Nucleus accumbens (tissue), 56 donors: ENCODE results near the gene POLR1A.
A peak's percentile ranks its signal among the peaks of the same experiment; 100 is the strongest.

Source experiments
- DNase-seq, 56 donors: peaks; one replicate each; lab custom pipeline; 2025; lab: John Stamatoyannopoulos, UW

Gene POLR1A

DNA sequence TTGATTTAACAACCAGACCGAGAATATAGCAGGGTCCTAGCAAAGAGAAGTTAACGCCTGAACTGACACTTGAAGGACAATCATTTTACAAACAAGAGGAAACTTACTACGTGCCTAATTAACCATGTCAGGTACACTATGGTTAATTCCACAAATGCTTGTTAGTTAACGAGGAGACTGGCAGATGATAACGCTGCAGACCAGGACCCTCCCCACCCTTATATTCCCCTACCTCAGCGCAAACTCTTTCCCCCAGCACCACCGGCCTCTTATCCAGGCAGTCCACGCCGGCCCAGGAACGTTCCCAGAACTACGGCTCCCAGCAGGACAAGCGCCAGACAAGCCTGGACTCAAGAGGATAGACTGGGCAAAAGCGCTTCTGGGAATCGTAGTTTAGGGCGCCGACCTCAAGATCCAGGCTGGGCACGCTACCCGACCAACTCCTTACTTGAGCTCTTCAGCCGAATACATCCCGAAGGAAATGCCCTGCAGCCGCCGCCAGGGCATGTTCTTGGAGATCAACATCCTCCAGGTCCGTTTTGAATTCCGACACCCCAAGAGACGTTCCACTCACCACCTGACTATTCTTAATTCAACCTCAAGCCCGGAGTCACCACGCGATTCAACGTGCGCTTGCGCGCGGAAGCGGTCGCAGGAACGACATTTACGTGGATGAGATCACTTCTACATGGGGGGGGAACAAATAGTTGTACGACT, at the start of gene POLR1A:
Gene POLR1A (minus strand): TSS at position 635 of the 717 bp plus-strand sequence. CDS start 110 bp downstream, at position 525.
- peak; percentile 55 to 99 (median 94) for DNase-seq

DNA sequence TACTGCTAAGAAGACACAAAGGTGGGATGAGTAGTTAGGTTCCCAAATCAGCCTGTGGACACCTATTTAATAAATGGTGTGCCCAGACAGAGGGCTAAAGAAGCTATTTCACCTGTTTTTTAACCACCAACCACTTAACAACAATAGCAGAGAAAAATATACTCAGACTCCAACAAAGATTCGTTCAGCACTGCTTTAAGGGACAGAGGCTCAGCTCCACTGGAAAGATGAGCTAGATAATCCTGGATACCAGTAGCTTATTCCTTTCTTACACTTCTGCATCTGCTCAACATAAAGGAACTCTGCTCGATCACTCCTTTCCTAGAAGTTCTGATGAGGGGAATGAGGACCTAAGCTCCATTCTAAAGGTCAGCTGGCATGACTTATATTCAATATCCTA, 44.8 kb upstream of the POLR1A start:
- DNase-seq = no peak

DNA sequence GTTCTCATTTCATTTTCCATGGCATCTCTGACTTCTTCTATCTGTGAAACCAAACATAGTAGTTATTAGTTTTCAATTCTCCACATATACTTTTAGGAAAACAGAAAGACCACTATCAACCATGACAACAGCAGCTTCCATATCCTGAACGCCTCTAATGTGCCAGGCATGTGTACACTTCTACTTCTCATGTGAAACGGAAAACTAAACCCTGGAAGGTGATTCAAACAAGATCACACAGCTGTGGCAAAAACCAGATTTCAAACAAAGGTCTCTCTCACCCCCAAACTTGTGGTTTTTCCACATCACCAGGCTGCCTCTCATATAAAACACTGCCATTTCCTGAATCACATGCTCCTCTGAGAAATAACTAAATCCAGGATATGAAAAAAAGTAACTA, 42.1 kb upstream of the POLR1A start:
- no peak for DNase-seq

DNA sequence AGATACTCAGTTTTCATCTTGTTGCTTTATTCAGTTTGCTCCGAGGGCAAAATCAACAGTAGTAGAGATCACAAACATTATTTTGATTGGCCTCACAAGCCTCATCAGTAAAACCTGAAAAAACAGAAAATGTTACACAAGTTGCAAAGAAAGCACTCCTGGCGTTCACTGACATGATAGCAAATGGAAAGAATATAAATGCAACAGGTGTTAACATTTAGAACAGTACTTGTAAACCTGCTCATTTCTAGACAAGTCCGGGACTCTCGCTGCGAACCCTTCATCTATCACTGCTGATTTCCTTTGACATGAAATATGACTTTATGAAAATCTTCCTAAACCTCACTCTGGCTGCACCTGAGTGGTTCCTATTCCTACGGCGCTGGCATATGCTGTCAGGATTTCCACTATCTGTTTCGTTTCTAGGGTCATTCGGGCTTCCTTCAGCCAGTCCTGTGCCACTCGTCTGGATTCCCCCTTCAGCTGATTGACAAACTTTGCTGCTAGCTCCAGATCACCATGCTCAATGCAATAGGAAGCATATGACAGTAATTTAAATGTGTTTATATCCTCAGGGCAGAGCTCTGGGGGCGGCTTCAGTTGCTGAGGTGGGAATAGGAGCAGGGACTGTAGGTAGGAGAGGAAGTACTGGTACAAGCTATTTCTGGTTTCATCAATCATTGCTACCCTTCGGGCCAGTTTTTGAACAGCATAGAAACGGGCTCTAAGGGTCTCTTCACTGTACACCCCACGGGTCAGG, 38.4 kb upstream of the POLR1A start:
- DNase-seq = peak in 8 of 56 donors; percentile 2 to 35 (median 6)

DNA sequence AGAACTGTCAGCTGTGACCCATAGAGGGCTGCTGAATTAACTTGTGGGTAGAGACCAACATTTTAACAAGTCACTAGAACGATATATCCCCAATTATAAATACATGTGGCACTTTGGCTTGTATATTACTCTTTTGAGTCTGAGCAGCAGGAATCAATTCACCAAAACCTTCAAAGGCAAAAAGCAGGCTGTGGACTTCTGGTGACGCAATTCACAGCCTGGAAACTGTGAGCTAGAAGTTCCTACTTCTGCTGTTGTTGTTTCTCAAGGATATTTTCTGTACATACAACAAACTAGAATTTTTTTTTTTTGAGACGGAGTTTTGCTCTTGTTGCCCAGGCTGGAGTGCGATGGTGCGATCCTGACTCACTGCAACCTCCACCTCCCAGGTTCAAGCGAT, 37.6 kb upstream of the POLR1A start:
- no peak for DNase-seq

DNA sequence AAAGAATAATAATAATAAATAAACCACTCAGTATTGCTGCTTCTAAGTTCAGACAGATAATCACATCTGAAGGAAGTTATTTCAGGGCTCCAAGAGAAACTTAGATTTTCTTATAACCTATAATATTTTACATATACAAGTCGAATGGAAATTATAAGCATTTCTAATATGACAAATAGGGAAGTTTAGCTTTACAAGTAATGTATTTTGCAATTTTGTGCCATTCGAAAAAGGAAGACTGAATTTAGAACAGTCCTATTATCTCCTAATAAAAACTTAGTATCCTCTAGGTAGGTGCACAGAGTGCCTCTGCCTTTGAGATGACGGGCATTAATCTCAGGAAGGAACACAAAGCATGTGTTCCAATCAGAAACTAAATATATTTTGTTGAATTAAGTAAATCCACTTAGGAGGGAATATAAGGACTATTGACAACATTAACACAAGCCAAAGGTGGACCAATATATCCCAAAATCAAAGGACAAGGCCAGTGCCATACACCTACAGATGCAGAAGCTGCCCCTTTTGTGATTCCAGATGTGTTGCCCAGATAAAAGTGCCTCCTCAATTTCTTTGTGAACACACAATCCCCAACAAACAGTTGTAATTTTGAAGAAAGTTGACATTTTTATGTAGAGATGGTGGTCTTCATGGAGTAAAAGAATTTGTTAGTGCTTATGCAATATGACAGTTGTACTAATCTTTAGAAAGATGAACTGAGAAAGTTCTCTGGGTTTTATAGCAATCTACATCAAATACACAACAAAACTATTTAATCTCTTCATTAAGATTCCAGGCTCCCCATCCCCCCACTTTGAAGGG, 37.0 kb upstream of the POLR1A start:
- DNase-seq = no peak

DNA sequence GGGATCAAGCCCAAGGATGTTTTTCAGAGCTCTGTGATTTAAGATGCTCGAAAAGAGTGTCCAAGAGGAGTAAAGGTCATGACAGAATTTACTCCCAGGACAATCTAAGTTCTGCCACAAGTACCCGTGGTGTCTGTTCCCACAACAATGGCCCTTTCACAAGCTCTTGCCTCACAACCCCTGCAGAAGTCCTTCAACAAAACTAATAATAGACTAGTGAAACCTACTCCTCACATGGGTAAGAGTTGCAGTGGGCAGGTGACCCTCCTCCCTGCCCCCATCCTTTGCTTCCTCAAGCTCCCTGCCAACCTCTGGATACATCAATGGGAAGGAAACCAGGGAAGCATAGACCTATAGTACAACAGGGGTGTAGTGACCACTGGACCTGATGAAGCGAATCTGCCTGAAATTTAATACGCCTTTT, 35.3 kb upstream of the POLR1A start:
- no peak for DNase-seq

DNA sequence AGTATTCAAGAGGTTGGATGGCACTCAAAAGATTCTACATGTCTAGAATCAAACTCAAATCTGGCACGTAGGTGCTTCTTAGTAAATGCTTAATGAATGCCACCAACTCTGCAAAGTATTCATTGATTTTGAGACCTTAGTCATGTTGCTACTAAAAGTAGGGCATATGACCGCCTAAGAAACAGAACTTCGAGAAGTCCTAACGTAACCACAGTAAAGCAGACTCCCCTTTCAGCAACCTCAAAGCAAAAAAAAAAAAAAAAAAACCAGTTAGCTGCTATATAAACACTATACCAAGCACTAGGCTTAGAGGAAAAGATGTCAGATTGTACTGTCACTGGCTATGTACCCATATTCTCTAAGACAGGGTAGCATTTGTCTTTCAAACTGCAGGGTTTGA, 34.3 kb upstream of the POLR1A start:
- DNase-seq = no peak

DNA sequence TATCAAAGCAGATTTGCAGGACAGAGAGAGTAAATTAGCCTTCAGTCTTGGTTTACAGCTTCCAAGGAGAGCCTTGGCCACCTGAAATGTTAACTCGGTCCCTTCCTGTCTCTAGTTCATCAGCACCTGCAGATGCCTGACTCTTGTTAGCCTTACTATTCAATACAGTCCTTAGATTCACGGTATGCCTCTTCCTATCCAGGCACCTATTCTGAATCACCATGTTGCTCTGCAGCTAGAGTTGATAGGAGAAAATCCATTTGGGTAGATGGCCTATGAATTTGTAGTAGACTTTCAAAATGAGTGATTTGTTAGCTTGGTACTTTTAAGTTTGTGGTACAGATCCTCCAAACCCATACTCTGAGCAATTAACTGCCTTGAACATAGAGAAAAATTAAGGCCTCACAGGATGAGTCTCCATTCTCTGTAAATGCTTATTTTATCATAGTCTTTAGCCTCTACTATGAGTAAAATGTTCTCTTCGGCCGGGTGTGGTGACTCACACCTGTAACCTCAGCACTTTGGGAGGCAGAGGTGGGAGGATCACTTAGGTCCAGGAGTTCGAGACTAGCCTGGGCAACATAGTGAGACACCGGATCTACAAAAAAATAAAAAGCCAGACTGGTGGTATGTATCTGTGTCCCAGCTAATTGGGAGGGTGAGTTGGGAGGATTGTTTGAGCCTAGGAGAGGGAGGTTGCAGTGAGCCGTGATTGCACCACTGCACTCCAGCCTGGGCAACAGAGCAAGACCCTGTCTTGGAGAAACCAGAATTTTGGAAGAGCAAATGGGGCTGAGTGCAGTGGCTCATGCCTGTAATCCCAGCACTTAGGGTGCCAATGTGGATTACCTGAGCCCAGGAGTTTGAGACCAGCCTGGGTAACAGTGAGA, 33.3 kb upstream of the POLR1A start:
- no peak for DNase-seq

DNA sequence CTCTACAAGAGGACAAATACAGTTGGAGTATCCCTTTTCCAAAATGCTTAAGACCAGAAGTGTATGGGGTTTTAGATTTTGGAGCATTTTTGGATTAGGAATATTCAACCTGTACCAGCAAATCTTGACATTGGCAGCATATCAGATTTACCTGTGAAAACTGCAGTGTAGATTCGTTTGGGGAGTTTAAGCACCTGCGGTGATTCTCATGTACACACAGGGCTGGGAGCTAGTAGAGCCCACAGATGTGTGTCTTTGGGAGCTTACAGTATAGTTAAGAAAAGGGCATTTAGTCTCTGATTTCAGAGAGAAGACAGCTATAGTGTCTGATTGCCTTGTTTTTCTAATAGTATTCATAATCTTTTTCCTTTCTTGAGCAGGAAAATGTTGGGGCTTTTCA, 30.5 kb upstream of the POLR1A start:
- no peak for DNase-seq

DNA sequence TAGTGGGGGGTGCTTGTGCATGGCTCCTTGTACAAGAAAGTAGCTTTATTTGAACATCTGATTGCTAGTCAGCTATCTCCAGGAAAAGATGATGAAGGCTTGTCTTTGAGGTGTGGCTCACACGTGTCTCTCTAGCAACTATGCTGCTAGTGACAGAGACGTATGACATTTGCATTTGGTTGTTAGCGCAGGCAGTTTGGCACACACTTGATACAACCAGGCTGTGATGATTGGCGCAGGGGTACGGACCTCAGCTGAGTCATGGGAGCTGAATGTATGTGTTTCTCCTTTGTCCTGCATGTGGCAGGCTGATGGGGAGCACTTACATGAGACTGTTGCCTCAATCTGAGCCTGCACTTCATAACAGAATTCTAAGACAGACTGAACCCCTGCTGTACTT, 30.0 kb upstream of the POLR1A start:
- DNase-seq = peak in 32 of 56 donors; percentile 2 to 72 (median 14)

DNA sequence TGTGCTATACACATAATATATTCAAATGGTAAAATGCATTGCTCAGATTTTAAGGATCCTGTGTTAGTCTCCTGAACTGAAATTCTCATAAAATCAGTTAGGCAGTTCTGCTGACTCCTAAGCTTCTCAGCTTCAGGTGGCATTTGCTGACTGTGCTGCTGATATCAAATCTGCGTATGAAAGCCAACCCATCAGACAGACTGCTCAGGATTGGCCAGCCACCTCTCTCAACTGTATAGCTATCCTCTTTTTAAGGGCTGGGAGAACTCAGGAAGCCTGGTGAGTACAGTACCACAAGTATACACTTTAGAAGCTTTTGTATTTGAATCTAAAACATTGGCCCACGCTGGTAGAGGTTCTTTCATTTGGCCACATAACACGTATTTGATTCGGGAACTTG, 29.0 kb upstream of the POLR1A start:
- no peak for DNase-seq

DNA sequence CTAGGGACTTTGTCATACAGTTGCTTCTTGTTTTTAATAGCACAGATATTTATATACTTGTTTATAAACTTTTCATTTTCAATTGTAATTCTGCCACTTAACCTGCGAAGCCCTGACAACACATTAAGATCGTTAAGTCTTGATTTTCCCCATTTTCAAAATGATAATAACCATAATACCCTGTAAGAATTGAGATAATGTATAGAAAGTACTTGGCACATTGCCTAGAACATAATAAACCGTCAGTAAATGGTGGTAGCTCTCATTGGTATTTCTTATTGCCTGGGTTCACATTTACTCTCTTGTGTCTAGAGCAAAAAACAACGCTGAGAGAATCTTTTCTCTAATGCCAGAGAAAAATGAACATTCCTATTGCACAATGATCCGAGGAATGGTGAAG, 19.0 kb upstream of the POLR1A start:
- DNase-seq = no peak

DNA sequence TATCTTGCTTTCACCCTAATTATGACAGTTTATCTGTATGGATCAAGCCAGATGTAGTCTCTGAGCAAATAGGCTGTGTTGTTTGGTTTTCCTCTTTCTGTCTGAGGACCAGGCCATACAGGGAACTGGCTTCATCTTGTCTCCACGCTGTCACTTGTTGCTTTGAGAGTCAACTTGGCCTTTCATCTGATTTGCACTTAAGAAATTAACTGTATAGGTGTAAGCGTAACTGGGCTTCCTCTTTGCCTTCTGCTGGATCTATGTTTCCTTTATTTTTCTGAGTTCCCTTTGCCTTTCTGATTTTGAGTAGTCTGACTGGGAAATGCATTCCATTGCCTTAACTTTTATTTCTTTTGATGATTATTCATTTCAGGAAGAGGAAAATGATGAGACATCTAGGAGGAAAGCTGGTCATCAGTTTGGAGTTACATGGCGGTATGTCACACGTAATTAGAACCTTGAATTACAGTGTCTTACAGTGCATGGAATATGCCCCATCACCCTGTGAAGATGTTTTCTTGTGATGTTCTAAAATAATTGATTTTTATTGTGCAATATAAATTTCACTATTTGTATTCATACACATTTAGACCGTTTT, 17.7 kb upstream of the POLR1A start:
- no peak for DNase-seq

DNA sequence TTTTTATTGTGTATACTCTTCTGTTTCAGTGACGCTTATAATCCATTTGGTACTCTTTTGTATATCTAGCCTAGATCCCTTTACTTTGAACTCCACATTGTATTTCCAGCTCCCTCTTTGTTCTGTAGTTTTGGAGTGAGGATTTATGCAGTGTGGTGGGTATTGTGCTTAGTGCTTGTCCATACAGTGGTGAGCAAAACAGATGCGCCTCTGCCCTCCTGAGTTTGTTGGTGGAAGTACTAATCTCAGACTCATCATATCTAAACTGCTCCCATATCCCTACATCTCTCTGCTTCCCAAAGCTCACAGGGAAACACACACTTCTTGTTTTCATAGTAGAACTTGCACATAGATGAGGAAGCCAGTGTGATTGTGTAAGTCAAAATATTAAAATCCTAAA, 12.4 kb upstream of the POLR1A start:
- no peak for DNase-seq

DNA sequence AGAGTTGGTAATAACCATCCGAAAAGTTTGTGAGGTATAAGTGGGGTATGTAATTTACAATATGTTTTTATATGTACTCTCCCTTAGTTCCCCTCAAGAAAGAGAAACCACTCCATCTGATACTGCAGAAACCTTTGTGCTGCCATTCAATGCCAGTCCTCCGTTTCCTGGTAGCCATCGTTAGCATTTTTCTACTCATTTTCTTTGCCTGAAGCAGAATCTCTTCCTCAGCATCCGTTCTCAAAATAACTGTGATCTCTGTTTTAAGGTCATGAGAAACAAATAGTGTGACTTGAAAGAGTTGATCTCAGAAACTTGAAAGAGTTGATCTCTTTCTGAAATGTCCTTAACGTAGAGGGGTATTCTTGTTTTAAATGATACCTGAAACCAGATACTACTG, 1.3 kb upstream of the POLR1A start:
- DNase-seq = no peak

DNA sequence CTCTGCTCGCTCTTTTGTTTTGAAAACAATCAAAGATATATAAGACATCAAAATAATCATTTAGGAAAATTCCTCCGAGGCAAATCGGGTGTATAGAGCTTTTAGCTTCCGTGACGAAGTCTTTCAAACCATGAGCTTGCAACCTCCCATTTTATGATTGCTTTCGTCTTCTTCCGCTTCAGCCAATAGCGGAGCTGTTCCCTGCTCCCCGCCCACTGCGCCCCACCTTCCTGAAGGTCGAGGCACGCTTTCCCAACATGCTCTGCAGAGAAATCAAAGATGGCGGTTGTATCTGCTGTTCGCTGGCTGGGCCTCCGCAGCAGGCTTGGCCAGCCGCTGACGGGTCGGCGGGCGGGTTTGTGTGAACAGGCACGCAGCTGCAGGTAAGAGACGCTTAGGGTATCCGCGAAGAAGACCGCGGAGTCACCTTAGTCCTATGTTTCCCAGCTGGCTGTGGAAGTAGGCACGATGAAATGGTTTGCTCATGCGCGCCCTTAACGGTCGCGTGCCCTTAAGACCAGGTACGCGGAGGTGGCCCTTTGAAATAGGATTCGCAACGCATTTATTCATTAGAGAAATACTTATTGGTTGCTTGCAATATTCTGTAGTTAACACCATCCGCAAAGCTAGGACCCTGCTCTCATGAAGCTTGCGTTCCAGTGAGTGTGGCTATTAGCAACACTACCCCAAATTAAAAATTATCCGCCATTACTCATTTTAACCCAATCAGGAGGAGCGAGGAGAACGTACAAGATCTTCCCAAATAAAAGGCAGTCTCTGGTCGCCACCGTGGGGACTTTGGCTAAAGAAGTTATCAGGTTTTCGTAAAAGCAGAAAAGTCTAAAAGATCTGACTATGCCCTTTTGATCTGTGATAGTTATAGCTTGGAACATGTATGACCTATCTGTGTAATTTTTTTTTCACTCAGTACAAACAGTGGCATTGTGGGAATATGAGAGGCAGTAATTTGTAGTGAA, 571 bp upstream of the POLR1A start, which contains the start of gene PTCD3:
Gene PTCD3 (plus strand): TSS at position 267 of the 977 bp plus-strand sequence. CDS start 13 bp downstream, at position 280.
- DNase-seq = peak; percentile 59 to 97 (median 91)

DNA sequence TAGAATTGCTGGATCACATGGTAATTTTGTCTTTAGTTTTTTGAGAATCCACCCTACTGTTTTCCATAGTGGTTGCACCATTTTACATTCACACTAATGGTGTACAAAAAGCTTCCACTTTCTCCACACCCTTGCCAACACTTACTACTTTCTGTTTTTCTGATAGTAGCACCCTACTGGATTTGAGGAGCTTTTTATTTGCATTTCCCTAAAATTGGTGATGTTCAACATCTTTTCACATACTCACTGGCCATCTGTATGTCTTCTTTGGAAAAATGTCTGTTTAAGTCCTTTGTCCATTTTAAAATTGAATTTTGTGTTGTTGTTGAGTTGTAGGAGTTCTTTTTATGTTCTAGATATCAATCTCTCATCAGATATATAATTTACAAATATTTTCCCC, 3.5 kb downstream of the POLR1A start:
- no peak for DNase-seq
